Body of pancreas (tissue), 4 donors: ENCODE data around the gene FIS1.

ENCODE experiments used
- CTCF ChIP-seq, 7 experiments: fragments of 450-650 bp in 4 of 7; fragments of 200-600 bp in 3 of 7; sonication (generic) in 3 of 7; IDR thresholded peaks; one replicate each; pipeline ENCODE4 v1.5.1; 2016 to 2019; ENCODE audit warnings: antibody characterized with exemption in 7 of 7
- POLR2A ChIP-seq, 3 donors: fragments of 450-650 bp; IDR thresholded peaks; one replicate each; pipeline ENCODE4 v1.6.1; 2016; ENCODE audit warnings: antibody characterized with exemption in 3 of 3, mild to moderate bottlenecking in 2 of 3

- no peak for TF ChIP-seq POLR2A (IDR thresholded peaks at IDR 0.05)
- TF ChIP-seq CTCF (IDR thresholded peaks at IDR 0.05), result no peak
Observed at GRCh38 chr7:101198476-101198875, 46.4 kb downstream of the FIS1 start.
